Right ventricle myocardium superior (tissue), 1 donor: Measurements from ENCODE around the gene OPN1SW. TPM values are rescaled to one million over a fixed set of nuclear protein-coding genes. Genes with fewer than 3 reads are reported as not detected.
A peak's percentile ranks its signal among the peaks of the same experiment; 100 is the strongest.

Experiments used
- ATAC-seq: fragments of 200-7000 bp; cut with Tn5 transposase; one replicate; pipeline ENCODE4 v1.9.1; 2020; ENCODE audit warnings: mild to moderate bottlenecking; ENCODE audit not compliant: poor library complexity
- DNase-seq: peaks from one replicate; pipeline ENCODE4 v3.0.0-alpha.2; 2020
- intact Hi-C: fragments of 100-400 bp; cut with DNase I; formaldehyde crosslinking; loops from one replicate; pipeline ENCODE4 v1.11.2; 2022
- total RNA-seq: library from RNA; stranded (reverse); fragmentation: NEBNext Ultra II Directional; extraction: Animal tissue kit (Norgen Biotek cat#: 25700); gene quantifications from one replicate; pipeline ENCODE4 v1.2.1, GENCODE V29; 2021
- donor health status: DM: no; HTN: yes; CAD: no; lungs with severe emphysema.

Gene OPN1SW
- total RNA-seq, 1 donor from 2014 or later: not detected

DNA sequence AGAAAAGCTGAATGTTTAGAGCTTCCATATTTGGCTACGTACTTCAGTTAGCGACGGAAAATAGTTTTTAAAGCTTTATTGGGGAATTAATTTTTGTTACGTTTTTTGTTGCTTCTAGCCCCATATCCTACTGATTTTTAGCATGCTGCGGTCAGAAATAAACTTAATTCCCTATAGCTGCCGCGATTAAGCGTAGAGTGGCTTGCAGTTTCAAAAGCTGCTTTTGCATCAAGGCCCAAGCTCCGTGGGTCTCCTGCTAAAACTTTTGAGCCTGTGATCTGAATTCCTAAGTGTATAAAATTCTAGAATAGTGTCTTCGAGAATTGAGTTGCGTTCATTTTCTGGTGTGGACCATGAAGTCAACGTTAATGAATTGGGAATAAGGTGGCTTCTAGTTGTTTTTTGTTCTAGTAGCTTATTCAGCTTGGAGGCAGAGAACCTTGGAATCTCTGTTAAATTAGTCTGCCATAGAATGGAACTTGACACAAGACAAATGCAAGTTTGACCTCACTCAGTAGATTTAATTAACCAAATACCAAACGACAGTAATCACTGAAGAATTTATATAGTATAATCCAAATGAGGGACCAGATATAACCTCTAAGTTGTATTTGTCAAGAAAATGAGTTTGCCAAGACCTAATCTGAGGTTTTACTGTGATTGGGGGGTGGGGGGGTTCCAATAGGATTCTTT, 35.5 kb downstream of the OPN1SW start:
- ATAC-seq: no peak
- DNase-seq: no peak
- intact Hi-C loops: no loop called here

DNA sequence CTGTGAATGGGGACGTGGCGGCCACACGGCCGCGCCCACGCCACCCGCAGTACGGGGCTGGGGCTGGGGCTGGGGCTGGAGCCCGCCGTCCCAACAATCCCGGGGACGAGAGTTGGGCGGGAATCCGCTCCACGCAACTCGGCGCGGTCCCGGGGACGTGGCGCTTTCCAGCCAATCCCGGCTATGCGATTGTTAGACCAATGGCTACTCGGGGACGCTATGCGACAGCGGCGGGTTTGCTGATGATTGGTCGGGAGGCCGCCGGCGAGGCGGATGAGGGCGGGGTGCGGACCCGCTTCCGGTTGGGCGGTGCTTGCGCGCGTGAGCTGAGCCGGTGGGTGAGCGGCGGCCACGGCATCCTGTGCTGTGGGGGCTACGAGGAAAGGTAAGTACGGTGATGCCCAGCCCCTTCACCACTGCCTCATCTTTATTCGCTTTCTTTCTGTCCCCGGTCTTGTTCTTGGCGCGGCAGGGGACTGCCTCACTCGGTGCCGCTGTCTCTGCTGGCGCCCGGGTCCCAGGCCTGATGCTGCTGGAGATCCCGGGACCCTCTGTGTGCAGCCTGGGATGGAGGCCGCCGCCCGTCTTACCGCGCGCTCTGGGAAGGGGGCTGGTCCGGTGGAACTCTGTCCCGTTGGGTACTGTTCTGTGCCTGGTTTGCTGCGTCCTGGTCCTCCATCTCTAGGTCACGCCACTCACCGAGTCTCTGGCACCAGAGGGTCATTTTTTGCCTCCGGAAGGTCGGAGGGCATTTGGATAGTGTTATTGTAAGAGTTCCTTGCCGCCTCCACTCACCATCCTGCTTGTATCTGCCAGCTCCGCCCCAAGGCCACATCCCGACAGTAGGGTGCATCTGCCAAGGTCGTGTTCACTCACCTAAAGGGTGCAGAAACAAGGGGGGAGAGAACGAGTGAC, 36.3 kb downstream of the OPN1SW start, which contains the start of gene CALU:
Gene CALU (plus strand): TSS at position 312 of the 915 bp plus-strand sequence. CDS start 9,225 bp downstream, outside the sequence.
- intact Hi-C loops: no loop called here
- DNase-seq (peak; percentile 98), ATAC-seq (peak; percentile 98)

DNA sequence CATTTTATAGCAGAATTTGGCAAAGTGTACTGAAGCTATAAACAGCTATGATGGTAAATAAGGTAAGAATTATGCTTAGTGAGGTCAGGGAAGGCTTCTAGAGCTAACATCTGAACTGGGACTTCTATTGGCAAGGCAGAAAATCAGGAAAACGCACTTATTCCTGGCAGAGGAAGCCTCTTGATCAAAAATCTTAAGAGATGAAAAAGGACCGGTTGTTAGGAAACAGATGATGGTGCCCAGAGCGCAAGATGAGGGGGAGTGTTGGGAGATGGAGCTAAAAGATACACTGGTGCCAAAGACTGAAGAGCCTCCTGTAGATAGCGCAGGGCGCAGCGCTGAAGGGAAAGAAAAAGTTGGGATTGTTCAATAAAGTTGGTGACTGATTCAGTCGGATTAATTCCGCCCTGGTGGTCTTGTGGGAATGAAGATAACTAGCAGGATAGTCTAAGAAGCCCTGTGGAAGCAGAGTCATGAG, 37.0 kb downstream of the OPN1SW start:
- intact Hi-C loops: no loop called here
- ATAC-seq (peak; percentile 24), DNase-seq (peak; percentile 41)

DNA sequence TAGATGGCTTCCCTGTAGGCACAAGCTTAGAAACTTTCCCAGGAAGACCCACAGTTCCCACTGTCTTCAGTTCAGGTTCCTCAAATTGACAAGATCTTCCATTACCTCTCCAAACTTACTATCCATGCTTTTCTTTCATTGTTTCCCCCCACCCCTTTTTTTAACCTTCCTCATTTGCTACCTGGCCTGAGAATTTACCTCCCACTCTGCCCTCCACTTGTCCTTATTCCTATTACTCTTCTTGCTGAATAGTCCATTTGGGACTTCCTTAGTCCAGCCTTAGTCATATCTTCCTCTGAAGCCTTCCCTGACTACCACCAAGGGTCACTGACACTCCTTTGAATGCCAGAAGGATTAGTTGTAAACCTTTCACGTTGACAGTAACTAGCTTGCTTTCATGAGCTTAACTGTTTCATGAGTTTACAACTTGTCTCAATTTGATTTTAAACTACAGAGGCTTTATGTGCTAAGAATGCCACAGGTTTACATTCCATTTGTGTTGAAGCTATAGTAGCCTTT, 37.7 kb downstream of the OPN1SW start:
- DNase-seq: no peak
- intact Hi-C loops: no loop called here
- ATAC-seq: no peak

DNA sequence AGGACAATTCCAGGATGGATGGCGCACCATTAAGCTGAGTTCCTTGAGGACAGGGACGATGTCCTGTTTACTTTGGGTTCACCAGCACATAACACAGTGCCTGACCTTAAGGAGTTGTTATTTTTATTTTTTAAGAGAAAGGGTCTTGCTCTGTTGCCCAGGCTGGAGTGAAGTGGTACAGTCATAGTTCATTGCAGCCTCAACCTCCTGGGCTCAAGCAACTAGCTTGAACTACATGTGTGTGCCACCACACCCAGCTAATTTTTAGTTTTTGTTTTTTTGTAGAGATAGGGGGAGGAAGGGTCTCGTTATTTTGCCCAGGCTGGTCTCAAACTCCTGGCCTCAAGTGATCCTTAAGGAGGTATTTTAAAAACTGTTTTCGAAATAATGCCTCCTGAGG, 38.2 kb downstream of the OPN1SW start:
- DNase-seq (no peak), ATAC-seq (no peak)
- intact Hi-C loops: no loop called here

DNA sequence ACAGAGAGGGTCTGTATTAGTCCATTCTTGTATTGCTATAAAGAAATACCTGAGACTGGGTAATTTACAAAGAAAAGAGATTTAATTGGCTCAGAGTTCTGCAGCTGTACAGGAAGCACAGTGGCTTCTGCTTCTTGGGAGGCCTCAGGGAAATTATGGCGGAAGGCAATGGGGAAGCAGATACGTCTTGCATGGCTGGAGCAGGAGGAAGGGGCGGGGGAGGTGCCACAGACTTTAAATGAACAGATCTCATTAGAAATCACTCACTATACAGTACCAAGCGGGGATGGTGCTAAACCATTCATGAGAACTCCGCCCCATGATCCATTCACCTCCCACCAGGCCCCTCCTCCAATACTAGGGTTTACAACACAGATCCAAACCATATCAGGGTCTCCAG, 40.2 kb downstream of the OPN1SW start:
- DNase-seq: peak; percentile 52
- intact Hi-C loops: no loop called here
- ATAC-seq: no peak

- no peak for ATAC-seq
- no peak for DNase-seq
- intact Hi-C loops: no loop called here
These were observed 40.7 kb downstream of the OPN1SW start for GRCh38 chr7:128734890-128735289.

- intact Hi-C loops: no loop called here
- DNase-seq (no peak), ATAC-seq (peak; percentile 19)
These were observed 42.3 kb downstream of the OPN1SW start for GRCh38 chr7:128733278-128733645.

DNA sequence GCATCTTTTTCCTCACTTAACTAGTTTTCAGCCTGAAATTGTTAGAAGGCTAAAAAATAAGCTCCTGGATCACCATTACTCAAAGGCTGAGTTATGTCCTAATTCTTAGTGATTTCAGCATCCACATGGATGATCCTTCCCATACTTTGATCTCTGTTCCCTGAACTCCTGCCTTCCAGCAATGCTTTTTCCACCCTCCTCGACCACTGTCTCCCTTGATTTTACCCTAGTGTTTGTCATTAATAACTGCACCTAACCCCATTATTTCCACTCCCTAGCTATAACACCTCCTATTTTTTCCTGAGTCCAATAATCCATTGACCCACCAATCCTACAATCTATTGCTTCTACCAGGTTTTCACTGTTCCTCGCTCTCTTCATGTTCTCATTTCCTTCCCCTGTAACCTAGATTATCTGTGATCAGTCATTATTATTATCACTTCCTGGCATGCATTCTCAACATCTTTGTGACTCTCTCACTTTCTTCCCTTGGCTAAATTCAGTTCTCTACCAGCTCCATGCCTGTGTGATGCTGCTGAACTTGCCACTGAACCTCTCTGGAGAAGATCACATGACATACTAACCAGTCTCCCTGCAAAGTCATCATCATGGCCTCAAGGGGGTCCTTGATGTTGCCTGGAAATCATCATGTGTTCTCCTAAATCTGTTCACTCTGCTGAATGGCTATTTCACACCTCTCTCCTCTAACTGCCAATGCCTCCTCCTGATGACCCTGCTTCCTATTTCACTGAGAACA, 42.9 kb downstream of the OPN1SW start:
- no peak for DNase-seq
- intact Hi-C loops: no loop called here
- no peak for ATAC-seq

DNA sequence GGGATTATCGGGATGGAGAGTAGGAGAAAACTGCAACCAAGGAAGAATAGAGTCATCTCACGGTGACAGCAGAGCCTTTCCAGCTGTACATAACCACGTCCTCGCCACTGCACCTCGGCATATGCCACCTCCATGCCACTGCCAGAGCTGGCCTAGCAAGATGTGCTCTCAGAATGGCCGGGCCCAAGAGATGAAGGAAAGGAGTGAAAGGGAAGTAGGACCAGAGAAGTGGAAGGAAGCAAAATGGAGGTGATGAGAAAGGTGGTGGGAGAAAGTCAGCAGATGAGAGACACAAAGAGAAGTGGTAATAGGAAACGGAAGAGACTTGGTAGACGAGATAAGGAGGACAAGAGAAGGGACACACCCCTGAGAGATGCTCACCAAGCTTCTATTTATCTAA, 44.4 kb downstream of the OPN1SW start:
- ATAC-seq (no peak), DNase-seq (no peak)
- intact Hi-C loops: no loop called here

GRCh38 chr7:128729494-128729893, 46.1 kb downstream of the OPN1SW start:
- no peak for ATAC-seq
- intact Hi-C loops: no loop called here
- no peak for DNase-seq

DNA sequence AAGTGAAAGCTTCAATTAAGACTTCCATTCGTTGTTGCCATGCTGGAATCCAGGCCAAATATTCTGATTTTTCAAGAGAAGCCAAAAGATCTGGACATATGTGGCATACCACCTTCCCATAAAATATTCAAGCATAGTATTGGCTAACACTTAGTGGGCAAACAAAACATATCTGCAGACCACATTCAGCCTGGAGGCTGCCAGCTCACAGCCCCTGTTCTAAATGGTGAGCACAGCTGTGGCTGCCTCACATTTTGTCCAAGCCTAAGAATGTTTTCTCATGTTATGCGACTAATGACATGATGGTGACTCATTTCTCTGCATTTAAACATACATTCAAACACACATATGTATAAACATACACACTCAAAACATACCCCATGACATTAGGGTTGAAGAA, 47.0 kb downstream of the OPN1SW start:
- DNase-seq: no peak
- intact Hi-C loops: no loop called here
- ATAC-seq: no peak

GRCh38 chr7:128727239-128727638, 48.4 kb downstream of the OPN1SW start:
- ATAC-seq: no peak
- DNase-seq: no peak
- intact Hi-C loops: no loop called here

- ATAC-seq: no peak
- no peak for DNase-seq
- intact Hi-C loops: no loop called here
These were observed 48.9 kb downstream of the OPN1SW start for GRCh38 chr7:128726737-128727072.

GRCh38 chr7:128726059-128726736, 49.4 kb downstream of the OPN1SW start:
- no peak for DNase-seq
- no peak for ATAC-seq
- intact Hi-C loops: no loop called here

- ATAC-seq (no peak), DNase-seq (no peak)
- intact Hi-C loops: no loop called here
These were observed 50.1 kb downstream of the OPN1SW start for GRCh38 chr7:128725531-128725930.

GRCh38 chr7:128724743-128725142, 50.9 kb downstream of the OPN1SW start:
- intact Hi-C loops: no loop called here
- DNase-seq: no peak
- no peak for ATAC-seq
